Measurements from ENCODE around the gene B3GNT2. TPM values are rescaled to one million over a fixed set of nuclear protein-coding genes. Genes with fewer than 3 reads are reported as not detected.

The B3GNT2 gene
- total and polyA plus RNA-seq, 9 of the 15 experiments (the other 6 are each of a cell fraction or from before 2014, with no cell fraction given): 6.0 to 38.9 (median 25.0) TPM

DNA sequence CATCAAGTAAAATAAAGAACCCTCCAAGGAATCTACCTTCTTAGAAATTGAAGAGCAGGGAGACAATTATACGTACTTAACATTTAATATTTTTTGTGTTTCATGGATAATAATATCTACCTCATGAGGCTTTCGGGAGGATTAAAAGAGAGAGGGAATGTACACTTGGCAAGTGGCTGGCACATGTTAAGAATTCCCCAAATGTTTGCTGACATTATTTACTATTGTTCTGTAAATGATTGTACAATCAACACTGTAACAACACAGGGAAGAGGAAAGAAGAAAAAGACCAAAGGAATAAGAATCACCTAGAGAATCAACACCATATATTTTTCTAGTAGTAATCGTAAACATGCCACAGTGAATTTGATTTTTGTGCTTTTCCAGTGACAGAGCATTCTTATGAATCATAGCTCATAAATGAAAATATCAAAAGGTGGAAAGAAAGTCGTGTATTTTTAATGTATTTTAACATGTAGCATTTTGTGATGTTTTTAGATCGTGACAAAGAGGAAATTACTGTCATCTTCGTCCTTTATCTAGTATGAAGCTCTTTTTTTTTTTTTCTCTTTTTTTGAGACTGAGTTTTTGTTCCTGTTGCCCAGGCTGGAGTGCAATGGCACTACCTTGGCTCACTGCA, 67.3 kb downstream of the B3GNT2 start:
- Histone ChIP-seq H3K36me3 (ENCODE audit: control insufficient read depth, insufficient read depth, low read length) (no peaks in the 10 kb centered on the region), H3K9ac (ENCODE audit: insufficient read depth in 1 of 2, low read depth in 2 of 2, low read length in 2 of 2) (no peak overlapping the region), H3K9me3 (replicated peaks; ENCODE audit: control insufficient read depth, insufficient read depth, low read depth, low read length) (no peaks in the 10 kb centered on the region), H3K79me2 (ENCODE audit: control insufficient read depth, insufficient read depth, low read length) (no peaks in the 10 kb centered on the region), H3K4me2 (ENCODE audit: insufficient read depth, low read length) (no peak overlapping the region), H3K27me3 (ENCODE audit: control insufficient read depth in 2 of 2, insufficient read depth in 2 of 2, low read length in 2 of 2) (no peaks in the 10 kb centered on the region), H3K4me1 (replicated peaks in 1 of 2; ENCODE audit: control insufficient read depth in 2 of 2, insufficient read depth in 2 of 2, low read length in 2 of 2) (peaks cover 0 to 3% of the 10 kb centered on the region in 2 experiments; a peak in 3 of 5 replicates), H2AFZ (ENCODE audit: low read depth, low read length) (no peak overlapping the region; the same call in 1 of the 2 replicates), H3K9me1 (ENCODE audit: control insufficient read depth, insufficient read depth, low read length) (no peaks in the 10 kb centered on the region), H3K4me3 (no peak overlapping the region), H4K20me1 (replicated peaks; ENCODE audit: control insufficient read depth, insufficient read depth, low read length) (no peaks in the 10 kb centered on the region), H3K27ac (ENCODE audit: extremely low read depth, low read depth, low read length) (no peak overlapping the region)
- TF ChIP-seq ATF2 (CRISPR knock-in tag; IDR thresholded peaks at IDR 0.05) (no peak), SIN3A (IDR thresholded peaks at IDR 0.05; ENCODE audit: borderline replicate concordance in 2 of 2, control insufficient read depth in 1 of 2, low read depth in 2 of 2, low read length in 2 of 2) (no peak)
- intact Hi-C loops (cut with micrococcal nuclease) (no loop called here), in situ Hi-C loops (cut with MboI) (no loop called here)
- no TSS peak for BruUV-seq (replicated peaks)
- no peak for DNase-seq (ENCODE audit: extremely low read depth in 1 of 4, low spot score in 3 of 4)
- CTCF ChIA-PET (ENCODE audit: low intra/inter-chr PET ratio): no interaction called here
- ATAC-seq: no peak
- POLR2A ChIA-PET: no interaction called here
- no peak for FAIRE-seq
- WGBS (ENCODE audit: insufficient coverage, low coverage, missing lambda C conversion rate): 49% methylated on average over 5 of the region's 6 CpGs

DNA sequence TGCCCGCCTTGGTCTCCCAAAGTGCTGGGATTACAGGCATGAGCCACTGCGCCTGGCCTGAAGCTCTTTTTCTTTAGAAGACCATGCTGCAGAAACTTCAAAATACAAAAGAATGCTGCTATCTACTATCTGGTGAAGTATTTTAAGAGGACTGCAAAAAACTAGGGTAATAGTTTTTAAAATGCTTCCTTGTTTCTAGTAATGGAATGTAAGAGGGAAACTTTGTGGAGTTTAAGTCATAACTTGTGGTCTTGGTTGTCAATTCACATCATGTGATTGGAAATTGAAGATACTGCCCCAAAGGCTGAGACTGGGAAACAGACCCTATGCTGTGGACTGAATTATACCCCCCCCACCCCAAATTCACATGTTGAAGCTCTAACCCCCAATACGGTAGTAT, 68.3 kb downstream of the B3GNT2 start:
- intact Hi-C loops (cut with micrococcal nuclease): no loop called here
- H3K27me3 ChIP-seq (ENCODE audit: control insufficient read depth in 2 of 2, insufficient read depth in 2 of 2, low read length in 2 of 2): no peaks in the 10 kb centered on the region
- no peaks in the 10 kb centered on the region for H3K36me3 ChIP-seq (ENCODE audit: control insufficient read depth, insufficient read depth, low read length)
- no TSS peak for BruUV-seq (replicated peaks)
- H3K9me1 ChIP-seq (ENCODE audit: control insufficient read depth, insufficient read depth, low read length): no peaks in the 10 kb centered on the region
- in situ Hi-C loops (cut with MboI): no loop called here
- H2AFZ ChIP-seq (ENCODE audit: low read depth, low read length): 0 out of 2 replicates have a peak overlapping the region, but pooled peaks have one; percentile 25
- 55% methylated on average over 2 of the region's 3 CpGs for WGBS (ENCODE audit: insufficient coverage, low coverage, missing lambda C conversion rate)
- FAIRE-seq (no peak), ATAC-seq (no peak), DNase-seq (ENCODE audit: extremely low read depth in 1 of 4, low spot score in 3 of 4) (no peak)
- 0 out of 2 replicates have a peak, but pooled peaks cover 2% of the 10 kb centered on the region for H3K9me3 ChIP-seq (replicated peaks; ENCODE audit: control insufficient read depth, insufficient read depth, low read depth, low read length)
- H3K9ac ChIP-seq (ENCODE audit: insufficient read depth in 1 of 2, low read depth in 2 of 2, low read length in 2 of 2): no peak overlapping the region
- ChIA-PET CTCF (ENCODE audit: low intra/inter-chr PET ratio) (no interaction called here), POLR2A (no interaction called here)
- no peak overlapping the region for H3K27ac ChIP-seq (ENCODE audit: extremely low read depth, low read depth, low read length)
- peaks cover 0 to 3% of the 10 kb centered on the region in 2 experiments; a peak in 3 of 5 replicates for H3K4me1 ChIP-seq (replicated peaks in 1 of 2; ENCODE audit: control insufficient read depth in 2 of 2, insufficient read depth in 2 of 2, low read length in 2 of 2)
- no peaks in the 10 kb centered on the region for H3K79me2 ChIP-seq (ENCODE audit: control insufficient read depth, insufficient read depth, low read length)
- no peak overlapping the region for H3K4me3 ChIP-seq
- H4K20me1 ChIP-seq (replicated peaks; ENCODE audit: control insufficient read depth, insufficient read depth, low read length): no peaks in the 10 kb centered on the region
- no peak overlapping the region for H3K4me2 ChIP-seq (ENCODE audit: insufficient read depth, low read length)
- TF ChIP-seq LARP7 (IDR thresholded peaks at IDR 0.05) (no peak), PHB (CRISPR knock-in tag; IDR thresholded peaks at IDR 0.05) (no peak), MCM7 (IDR thresholded peaks at IDR 0.05) (no peak), SMARCC2 (IDR thresholded peaks at IDR 0.05; ENCODE audit: low read depth) (no peak), SMARCA5 (IDR thresholded peaks at IDR 0.05) (no peak), SP1 (CRISPR knock-in tag; IDR thresholded peaks at IDR 0.05) (no peak), STAT5B (CRISPR knock-in tag; IDR thresholded peaks at IDR 0.05) (no peak), TCF7 (IDR thresholded peaks at IDR 0.05; ENCODE audit: borderline replicate concordance) (no peak), ELF4 (CRISPR knock-in tag; IDR thresholded peaks at IDR 0.05) (no peak)
- TF ChIP-seq, protein P1, sequence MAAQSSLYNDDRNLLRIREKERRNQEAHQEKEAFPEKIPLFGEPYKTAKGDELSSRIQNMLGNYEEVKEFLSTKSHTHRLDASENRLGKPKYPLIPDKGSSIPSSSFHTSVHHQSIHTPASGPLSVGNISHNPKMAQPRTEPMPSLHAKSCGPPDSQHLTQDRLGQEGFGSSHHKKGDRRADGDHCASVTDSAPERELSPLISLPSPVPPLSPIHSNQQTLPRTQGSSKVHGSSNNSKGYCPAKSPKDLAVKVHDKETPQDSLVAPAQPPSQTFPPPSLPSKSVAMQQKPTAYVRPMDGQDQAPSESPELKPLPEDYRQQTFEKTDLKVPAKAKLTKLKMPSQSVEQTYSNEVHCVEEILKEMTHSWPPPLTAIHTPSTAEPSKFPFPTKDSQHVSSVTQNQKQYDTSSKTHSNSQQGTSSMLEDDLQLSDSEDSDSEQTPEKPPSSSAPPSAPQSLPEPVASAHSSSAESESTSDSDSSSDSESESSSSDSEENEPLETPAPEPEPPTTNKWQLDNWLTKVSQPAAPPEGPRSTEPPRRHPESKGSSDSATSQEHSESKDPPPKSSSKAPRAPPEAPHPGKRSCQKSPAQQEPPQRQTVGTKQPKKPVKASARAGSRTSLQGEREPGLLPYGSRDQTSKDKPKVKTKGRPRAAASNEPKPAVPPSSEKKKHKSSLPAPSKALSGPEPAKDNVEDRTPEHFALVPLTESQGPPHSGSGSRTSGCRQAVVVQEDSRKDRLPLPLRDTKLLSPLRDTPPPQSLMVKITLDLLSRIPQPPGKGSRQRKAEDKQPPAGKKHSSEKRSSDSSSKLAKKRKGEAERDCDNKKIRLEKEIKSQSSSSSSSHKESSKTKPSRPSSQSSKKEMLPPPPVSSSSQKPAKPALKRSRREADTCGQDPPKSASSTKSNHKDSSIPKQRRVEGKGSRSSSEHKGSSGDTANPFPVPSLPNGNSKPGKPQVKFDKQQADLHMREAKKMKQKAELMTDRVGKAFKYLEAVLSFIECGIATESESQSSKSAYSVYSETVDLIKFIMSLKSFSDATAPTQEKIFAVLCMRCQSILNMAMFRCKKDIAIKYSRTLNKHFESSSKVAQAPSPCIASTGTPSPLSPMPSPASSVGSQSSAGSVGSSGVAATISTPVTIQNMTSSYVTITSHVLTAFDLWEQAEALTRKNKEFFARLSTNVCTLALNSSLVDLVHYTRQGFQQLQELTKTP (IDR thresholded peaks at IDR 0.05; ENCODE audit: low read depth in 1 of 2, partially characterized antibody in 2 of 2): no peak

Data from K562 (cell line).